Retina (tissue), 1 donor: ENCODE measurements around the gene TMEM271.

ENCODE experiments used
- DNase-seq: peaks from one replicate; pipeline ENCODE4 v3.0.0-alpha.2; 2016

The TMEM271 gene, protein sequence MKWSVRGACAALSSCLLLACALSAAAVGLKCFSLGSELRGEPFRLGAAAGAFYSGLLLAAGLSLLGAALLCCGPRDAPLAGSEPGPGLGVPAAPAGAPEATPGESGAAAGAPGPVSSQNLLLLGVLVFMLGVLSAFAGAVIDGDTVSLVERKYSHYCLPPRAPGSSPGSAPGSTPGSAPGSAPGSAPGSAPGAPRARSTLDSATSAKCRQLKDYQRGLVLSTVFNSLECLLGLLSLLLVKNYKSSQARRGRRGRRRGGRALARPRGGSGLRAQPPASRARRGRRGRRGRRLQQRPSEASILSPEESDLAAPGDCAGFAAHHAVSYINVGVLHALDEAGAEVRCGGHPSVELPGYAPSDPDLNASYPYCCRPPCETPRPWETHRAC

GRCh38 chr4:576245-576821 lies at the start of gene TMEM271:
TMEM271 (minus strand) TSS chr4:576295; CDS start chr4:576062, 233 bp downstream.
- no peak for DNase-seq

- no peak for DNase-seq
Measured at GRCh38 chr4:625631-626161, 49.6 kb upstream of the TMEM271 start.

DNA sequence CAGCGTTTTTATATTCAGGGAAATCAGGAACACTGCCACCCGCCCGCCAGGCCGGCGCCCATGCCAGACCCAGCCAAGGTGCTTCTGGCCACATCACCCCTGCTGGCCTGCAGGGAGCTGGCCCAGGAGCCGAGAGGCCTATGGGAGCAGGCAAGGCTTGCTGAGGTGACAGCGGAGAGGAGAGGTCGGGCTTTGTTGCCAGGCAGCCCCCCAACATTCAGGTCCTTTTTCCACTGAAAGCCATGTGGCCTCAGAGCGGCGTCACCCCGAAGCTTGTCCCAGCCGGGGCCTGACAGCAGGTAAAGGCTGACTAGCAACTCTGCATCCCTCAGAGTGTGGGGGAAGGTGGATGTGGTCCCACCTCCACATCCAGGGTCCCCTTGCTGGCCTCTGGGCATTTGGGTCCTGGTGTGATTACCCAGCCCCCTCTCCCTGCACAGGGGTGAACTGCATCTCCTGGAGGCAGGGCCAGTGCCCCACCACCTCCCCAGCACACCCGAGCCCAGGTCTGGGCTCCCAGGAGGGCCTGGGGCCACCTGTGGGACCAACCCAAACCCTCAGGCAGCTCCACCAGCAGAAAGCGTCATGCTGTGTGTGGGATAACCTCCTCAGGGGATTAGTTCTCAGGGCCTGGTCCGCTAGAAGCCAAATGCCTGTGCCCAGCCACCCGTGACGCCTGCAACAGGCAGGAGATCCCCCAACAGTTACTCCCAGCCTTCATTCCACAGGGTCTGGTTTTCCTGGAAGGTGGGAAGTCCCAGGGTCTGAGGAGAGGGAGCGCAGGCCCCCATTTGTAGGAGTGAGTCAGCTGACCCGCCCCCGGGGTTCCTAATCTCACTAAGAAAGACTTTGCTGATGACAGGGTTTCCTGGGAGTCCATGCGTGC lies 48.9 kb upstream of the TMEM271 start, which contains the start of gene PDE6B:
PDE6B (plus strand) TSS at position 869 of the 886 bp plus-strand sequence. CDS start 54 bp downstream, outside the sequence.
- DNase-seq: no peak

GRCh38 chr4:623914-624566 lies 47.9 kb upstream of the TMEM271 start:
- DNase-seq: no peak

GRCh38 chr4:622996-623913 lies 47.2 kb upstream of the TMEM271 start:
- DNase-seq: no peak

GRCh38 chr4:622071-622995 lies 46.2 kb upstream of the TMEM271 start:
- no peak for DNase-seq

GRCh38 chr4:621296-622070 lies 45.4 kb upstream of the TMEM271 start:
- DNase-seq: no peak

- no peak for DNase-seq
Measured at GRCh38 chr4:620851-621261, 44.8 kb upstream of the TMEM271 start.

GRCh38 chr4:620201-620600 lies 44.1 kb upstream of the TMEM271 start:
- DNase-seq: no peak

- no peak for DNase-seq
Measured at GRCh38 chr4:617644-618641, 41.8 kb upstream of the TMEM271 start.

DNA sequence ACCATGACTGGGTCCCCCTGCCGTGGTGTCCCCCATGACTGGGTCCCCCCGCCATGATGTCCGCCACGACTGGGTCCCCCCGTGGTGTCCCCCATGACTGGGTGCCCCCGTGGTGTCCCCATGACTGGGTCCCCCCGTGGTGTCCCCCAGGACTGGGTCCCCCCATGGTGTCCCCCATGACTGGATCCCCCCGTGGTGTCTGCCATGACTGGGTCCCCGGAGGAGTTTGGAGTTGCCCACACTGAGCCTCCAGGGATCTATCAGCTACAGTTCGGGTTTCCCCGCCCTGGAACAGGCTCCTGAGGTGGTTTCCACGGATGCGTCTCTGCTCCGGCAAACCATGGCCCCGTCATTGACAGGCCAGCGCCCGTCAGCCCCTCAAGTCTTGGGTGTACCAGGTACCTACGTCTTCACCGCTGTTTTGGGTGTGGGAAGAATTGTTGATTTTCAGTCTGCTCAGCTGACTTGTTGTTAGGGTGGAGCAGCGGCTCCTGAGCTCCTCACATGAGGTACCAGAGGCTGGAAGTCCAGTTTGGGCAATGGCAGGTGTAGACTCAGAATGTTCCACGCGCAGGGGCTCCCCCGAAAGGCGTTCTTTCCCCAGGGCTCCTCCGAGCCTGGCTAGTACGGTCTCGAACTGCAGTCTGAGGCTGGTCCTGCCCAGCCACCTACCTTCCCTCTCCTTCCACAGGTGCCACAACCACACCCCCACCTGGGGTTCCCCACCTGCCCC lies 41.0 kb upstream of the TMEM271 start:
- DNase-seq: no peak

- DNase-seq: no peak
Measured at GRCh38 chr4:616091-616490, 40.0 kb upstream of the TMEM271 start.

DNA sequence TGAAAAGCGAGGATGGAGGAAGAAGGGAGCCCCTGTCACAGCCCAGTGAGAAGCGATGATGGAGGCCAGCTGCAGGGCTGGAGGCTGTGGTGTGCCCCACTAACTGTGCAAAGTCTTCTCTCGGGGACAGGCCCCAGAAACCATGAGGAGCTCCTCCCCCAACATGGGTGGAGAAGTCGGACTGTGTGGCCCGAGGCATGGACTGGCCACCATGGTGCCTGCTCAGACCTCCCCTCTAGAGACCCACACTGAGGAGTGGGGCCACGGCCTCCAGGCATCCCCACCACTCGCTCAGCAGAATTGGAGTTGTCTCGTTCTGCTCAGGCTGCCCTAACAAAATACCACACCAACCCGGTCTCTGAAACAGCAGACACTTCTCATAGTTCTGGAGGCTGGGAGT lies 37.0 kb upstream of the TMEM271 start:
- no peak for DNase-seq

- no peak for DNase-seq
Measured at GRCh38 chr4:612749-613125, 36.6 kb upstream of the TMEM271 start.

DNA sequence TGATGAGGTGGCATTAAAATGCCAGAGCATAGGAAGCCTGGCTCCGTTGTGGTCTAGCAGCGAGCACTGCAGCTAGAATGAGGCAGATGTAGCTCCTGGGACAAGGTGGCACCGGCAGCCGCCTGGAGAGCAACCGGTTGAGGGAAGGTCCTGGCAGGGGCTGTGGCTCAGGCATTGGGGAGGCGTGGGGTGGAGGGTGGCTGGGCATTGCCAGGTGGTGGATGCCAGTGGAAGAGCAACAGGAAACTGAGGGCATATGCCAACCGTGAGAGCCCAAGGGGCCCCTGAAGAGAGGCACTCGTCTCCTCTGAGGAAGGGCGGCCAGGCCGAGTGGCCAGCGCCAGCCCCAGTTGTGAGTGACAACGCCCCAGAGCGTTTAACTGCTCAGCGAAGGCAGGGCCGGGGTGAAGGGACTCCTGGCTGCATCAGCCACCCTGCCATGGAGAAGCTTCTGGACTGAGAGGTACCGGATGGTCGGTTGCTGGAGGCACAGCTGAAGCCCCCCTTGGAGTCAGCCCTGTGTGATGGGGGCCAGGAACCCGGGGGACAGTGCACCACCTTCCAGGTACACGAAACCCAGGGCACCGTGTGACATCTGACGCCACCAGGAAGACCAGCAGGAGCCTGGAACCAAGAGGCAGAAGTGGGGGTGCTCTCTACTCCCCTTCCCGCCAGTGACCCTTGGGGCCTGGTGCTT lies 36.1 kb upstream of the TMEM271 start:
- DNase-seq: no peak

- DNase-seq: no peak
Measured at GRCh38 chr4:610411-611261, 34.5 kb upstream of the TMEM271 start.
